LHCN-M2 (cell line): ENCODE results near the gene IRAK3. TPM values are rescaled to one million over a fixed set of nuclear protein-coding genes. Genes with fewer than 3 reads are reported as not detected.
"Not testable (repeated sequence)": the region's sequence is repeated elsewhere in the genome, so short reads cannot be mapped to it uniquely, and the experiment has no call there.

ENCODE experiments used
- DNase-seq: peaks from one replicate; pipeline ENCODE4 v3.0.0-alpha.2; 2012; ENCODE audit warnings: low read depth
- total RNA-seq: library from RNA; depleted of rRNA; stranded (reverse); fragments of >200 nt; gene quantifications from 2 replicates; pipeline ENCODE4 v1.2.3, GENCODE V29; 2014; rRNA removed

The IRAK3 gene
- total RNA-seq, 1 experiment from 2014 or later: 0.63 TPM

GRCh38 chr12:66301944-66302826, 113.2 kb downstream of the IRAK3 start, which contains the start of gene HELB:
TSS of gene HELB (plus strand) at chr12:66302493. CDS start at chr12:66302604, 111 bp downstream.
- DNase-seq: peak; percentile 89

- DNase-seq: no peak
Observed at GRCh38 chr12:66302827-66303169, 113.8 kb downstream of the IRAK3 start.

GRCh38 chr12:66303316-66303804, 114.3 kb downstream of the IRAK3 start:
- not testable (repeated sequence) for DNase-seq

Other genes starting within 250 kb of the IRAK3 start
- 21.7 and 23.4 TPM in 2 replicates for gene LLPH, start 58.5 kb upstream of the IRAK3 start, total RNA-seq
- gene TMBIM4, start 19.2 kb upstream of the IRAK3 start, total RNA-seq: 109 and 132 TPM in 2 replicates
- gene HELB, start 113.3 kb downstream of the IRAK3 start, total RNA-seq: 1.7 and 2.0 TPM in 2 replicates